ENCODE data around the gene HEMGN.

HEMGN gene

GRCh38 chr9:97928986-97929604 lies 8.9 kb downstream of the HEMGN start:
- no peak for DNase-seq

GRCh38 chr9:97925497-97926334 lies 12.3 kb downstream of the HEMGN start:
- DNase-seq, result no peak

GRCh38 chr9:97924386-97924785 lies 13.6 kb downstream of the HEMGN start:
- DNase-seq, result no peak

- DNase-seq, result peak; percentile 68 to 78
Measured at GRCh38 chr9:97923529-97924108, 14.4 kb downstream of the HEMGN start.

GRCh38 chr9:97921959-97922724 lies 15.8 kb downstream of the HEMGN start, which contains the start of gene TRMO:
Gene TRMO, minus strand, starts transcription at chr9:97922500. Its CDS starts 7 bp downstream, at chr9:97922493.
- DNase-seq, result peak; percentile 98

- no peak for DNase-seq
Measured at GRCh38 chr9:97919217-97919813, 18.7 kb downstream of the HEMGN start.

GRCh38 chr9:97918611-97919010 lies 19.4 kb downstream of the HEMGN start:
- DNase-seq, result no peak

GRCh38 chr9:97911970-97912369 lies 26.0 kb downstream of the HEMGN start:
- no peak for DNase-seq

GRCh38 chr9:97911528-97911927 lies 26.4 kb downstream of the HEMGN start:
- no peak for DNase-seq

GRCh38 chr9:97910357-97910756 lies 27.6 kb downstream of the HEMGN start:
- DNase-seq, result no peak

GRCh38 chr9:97908705-97909104 lies 29.3 kb downstream of the HEMGN start:
- no peak for DNase-seq

- no peak for DNase-seq
Measured at GRCh38 chr9:97907632-97908031, 30.3 kb downstream of the HEMGN start.

- DNase-seq, result no peak
Measured at GRCh38 chr9:97907046-97907445, 30.9 kb downstream of the HEMGN start.

- DNase-seq, result peak; percentile 41 to 46
Measured at GRCh38 chr9:97906236-97906831, 31.6 kb downstream of the HEMGN start.

GRCh38 chr9:97905228-97905627 lies 32.7 kb downstream of the HEMGN start:
- peak; percentile 24 to 48 for DNase-seq

GRCh38 chr9:97904725-97905124 lies 33.2 kb downstream of the HEMGN start:
- peak; percentile 53 to 61 for DNase-seq

- no peak for DNase-seq
Measured at GRCh38 chr9:97903177-97903576, 34.8 kb downstream of the HEMGN start.

GRCh38 chr9:97900738-97901565 lies 37.0 kb downstream of the HEMGN start:
- DNase-seq, result no peak

GRCh38 chr9:97900103-97900737 lies 37.8 kb downstream of the HEMGN start:
- DNase-seq, result no peak

- peak in 1 of 2 experiments; percentile 18 for DNase-seq
Measured at GRCh38 chr9:97895695-97896332, 42.2 kb downstream of the HEMGN start.

Data from activated CD4-positive, alpha-beta T cell treated with anti-CD3 and anti-CD28 coated beads, Interleukin-2, amount 50 U/mL, for 48 hours (primary cell).